Lung (tissue), 12 donors: ENCODE results near the gene FHOD3. TPM values are rescaled to one million over a fixed set of nuclear protein-coding genes. Genes with fewer than 3 reads are reported as not detected.

Experiments
- ATAC-seq: fragments of 200-7000 bp; cut with Tn5 transposase; one replicate; pipeline ENCODE4 v1.9.1; 2020; ENCODE audit warnings: moderate number of reproducible peaks; ENCODE audit not compliant: insufficient read depth, low FRiP score
- DNase-seq, 3 donors: peaks; one replicate each; pipeline ENCODE4 v3.0.0-alpha.2; 2013 to 2017
- H3K27ac ChIP-seq, 2 donors: one replicate each; pipeline ENCODE4 v1.5.1; 2013; ENCODE audit warnings: mild to moderate bottlenecking in 2 of 2, moderate library complexity in 2 of 2, control low read depth in 1 of 2, inconsistent platforms in 1 of 2, low read depth in 1 of 2, low read length in 1 of 2
- H3K27me3 ChIP-seq, 3 donors: one replicate each; pipeline ENCODE4 v1.5.1; 2013; ENCODE audit warnings: low read length in 2 of 3; ENCODE audit not compliant: control insufficient read depth in 3 of 3, insufficient read depth in 3 of 3
- H3K36me3 ChIP-seq, 4 donors: one replicate each; pipeline ENCODE4 v1.5.1; 2013; ENCODE audit warnings: low read length in 4 of 4, mild to moderate bottlenecking in 1 of 4, moderate library complexity in 1 of 4; ENCODE audit not compliant: control insufficient read depth in 4 of 4, insufficient read depth in 4 of 4
- H3K4me1 ChIP-seq, 5 donors: one replicate each; pipeline ENCODE4 v1.5.1; 2013; ENCODE audit warnings: low read length in 5 of 5, mild to moderate bottlenecking in 2 of 5, moderate library complexity in 1 of 5; ENCODE audit not compliant: control insufficient read depth in 5 of 5, insufficient read depth in 5 of 5
- H3K4me3 ChIP-seq: one replicate; pipeline ENCODE4 v1.5.1; 2013; ENCODE audit warnings: mild to moderate bottlenecking, control low read depth, moderate library complexity
- H3K9ac ChIP-seq, 2 donors: one replicate each; pipeline ENCODE4 v1.5.1; 2013; ENCODE audit warnings: low read length in 2 of 2, control low read depth in 1 of 2; ENCODE audit not compliant: insufficient read depth in 1 of 2
- H3K9me3 ChIP-seq, 4 donors: one replicate each; pipeline ENCODE4 v1.5.1; 2013; ENCODE audit warnings: low read length in 3 of 4, mild to moderate bottlenecking in 1 of 4, moderate library complexity in 1 of 4; ENCODE audit not compliant: control insufficient read depth in 4 of 4, insufficient read depth in 3 of 4
- WGBS, 2 donors: extraction: QIAGEN DNeasy Blood & Tissue Kit; methylation state at CpG; one replicate each; pipeline ENCODE4 v1.1.7; 2013; 5-methylcytosine and 5-hydroxymethylcytosine counted together
- polyA plus RNA-seq, 2 donors: library from polyadenylated mRNA; stranded (reverse); fragments of 200-250 nt; gene quantifications; one replicate each; pipeline ENCODE4 v1.2.1, GENCODE V29; 2013
- total RNA-seq, 2 donors: library from RNA; depleted of rRNA in 1 of 2; stranded (reverse); fragments of >200 nt in 1 of 2; gene quantifications; one replicate each; pipeline ENCODE4 v1.2.1, GENCODE V29; 2014 to 2021
- TF ChIP-seq, protein P1 (sequence below): IDR thresholded peaks from 2 replicates; pipeline ENCODE4 v1.5.1; 2012; ENCODE audit warnings: mild to moderate bottlenecking; ENCODE audit errors: control extremely low read depth, extremely low read depth
- donor health status: control.
- donor health status: control.
- donor health status: Bipolar disorder and iron deficiency.
- donor health status: healthy.
- donor health status: DM: yes; HTN: yes; CAD: no.

The FHOD3 gene
- total and polyA plus RNA-seq, 4 donors = 1.0 to 7.4 (median 2.9) TPM

GRCh38 chr18:36503477-36503876 lies 206.0 kb downstream of the FHOD3 start:
- H3K36me3 ChIP-seq = no peaks in the 10 kb centered on the region
- DNase-seq (no peak), ATAC-seq (no peak)
- no peak overlapping the region for H3K27ac ChIP-seq
- TF ChIP-seq, protein P1, sequence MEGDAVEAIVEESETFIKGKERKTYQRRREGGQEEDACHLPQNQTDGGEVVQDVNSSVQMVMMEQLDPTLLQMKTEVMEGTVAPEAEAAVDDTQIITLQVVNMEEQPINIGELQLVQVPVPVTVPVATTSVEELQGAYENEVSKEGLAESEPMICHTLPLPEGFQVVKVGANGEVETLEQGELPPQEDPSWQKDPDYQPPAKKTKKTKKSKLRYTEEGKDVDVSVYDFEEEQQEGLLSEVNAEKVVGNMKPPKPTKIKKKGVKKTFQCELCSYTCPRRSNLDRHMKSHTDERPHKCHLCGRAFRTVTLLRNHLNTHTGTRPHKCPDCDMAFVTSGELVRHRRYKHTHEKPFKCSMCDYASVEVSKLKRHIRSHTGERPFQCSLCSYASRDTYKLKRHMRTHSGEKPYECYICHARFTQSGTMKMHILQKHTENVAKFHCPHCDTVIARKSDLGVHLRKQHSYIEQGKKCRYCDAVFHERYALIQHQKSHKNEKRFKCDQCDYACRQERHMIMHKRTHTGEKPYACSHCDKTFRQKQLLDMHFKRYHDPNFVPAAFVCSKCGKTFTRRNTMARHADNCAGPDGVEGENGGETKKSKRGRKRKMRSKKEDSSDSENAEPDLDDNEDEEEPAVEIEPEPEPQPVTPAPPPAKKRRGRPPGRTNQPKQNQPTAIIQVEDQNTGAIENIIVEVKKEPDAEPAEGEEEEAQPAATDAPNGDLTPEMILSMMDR = no peak
- H3K9ac ChIP-seq = no peak overlapping the region
- no peaks in the 10 kb centered on the region for H3K27me3 ChIP-seq
- H3K9me3 ChIP-seq = peaks cover 0 to 3% (median 0%) of the 10 kb centered on the region in 4 donors
- WGBS, 2 donors = 76 to 89% methylated on average over 3 of the region's 3 CpGs
- no peak overlapping the region for H3K4me3 ChIP-seq
- H3K4me1 ChIP-seq = peaks cover 0 to 5% (median 0%) of the 10 kb centered on the region in 5 donors

DNA sequence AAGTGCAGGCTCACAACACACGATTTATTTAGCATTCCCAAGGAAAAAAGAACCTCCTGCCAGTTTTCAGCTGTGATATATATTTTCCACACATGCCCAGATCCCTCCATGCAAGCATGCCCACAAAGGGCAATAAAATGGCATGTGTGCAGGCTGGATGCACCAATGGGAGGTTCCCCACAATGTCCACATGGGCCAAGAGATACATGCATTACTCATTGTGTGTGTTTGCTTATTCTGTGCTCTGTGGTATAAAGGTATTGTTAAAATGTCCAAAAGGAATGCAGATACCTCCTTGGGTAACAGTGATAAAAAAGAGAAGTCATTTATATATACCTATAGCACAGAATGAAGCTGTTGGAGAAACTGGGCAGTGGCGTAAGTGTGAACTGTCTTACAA lies 207.4 kb downstream of the FHOD3 start:
- H3K27me3 ChIP-seq = no peaks in the 10 kb centered on the region
- no peaks in the 10 kb centered on the region for H3K36me3 ChIP-seq
- DNase-seq (no peak), ATAC-seq (no peak)
- H3K4me1 ChIP-seq = peaks cover 0 to 6% (median 5%) of the 10 kb centered on the region in 5 donors
- TF ChIP-seq, protein P1 = no peak
- H3K9ac ChIP-seq = no peak overlapping the region
- no peak overlapping the region for H3K27ac ChIP-seq
- 71 to 88% methylated on average over 2 of the region's 2 CpGs for WGBS, 2 donors
- no peak overlapping the region for H3K4me3 ChIP-seq
- peaks cover 0 to 3% (median 0%) of the 10 kb centered on the region in 4 donors for H3K9me3 ChIP-seq

- Histone ChIP-seq H3K27me3 (no peaks in the 10 kb centered on the region), H3K9ac (no peak overlapping the region), H3K27ac (no peak overlapping the region), H3K4me1 (peaks cover 0 to 12% (median 5%) of the 10 kb centered on the region in 5 donors), H3K9me3 (peaks cover 0 to 3% (median 0%) of the 10 kb centered on the region in 4 donors), H3K4me3 (no peak overlapping the region), H3K36me3 (no peaks in the 10 kb centered on the region)
- WGBS, 2 donors = 79 to 86% methylated on average over 1 of the region's 1 CpG
- DNase-seq (no peak), ATAC-seq (no peak)
- TF ChIP-seq, protein P1 = no peak
These were observed 208.2 kb downstream of the FHOD3 start for GRCh38 chr18:36505665-36506064.

DNA sequence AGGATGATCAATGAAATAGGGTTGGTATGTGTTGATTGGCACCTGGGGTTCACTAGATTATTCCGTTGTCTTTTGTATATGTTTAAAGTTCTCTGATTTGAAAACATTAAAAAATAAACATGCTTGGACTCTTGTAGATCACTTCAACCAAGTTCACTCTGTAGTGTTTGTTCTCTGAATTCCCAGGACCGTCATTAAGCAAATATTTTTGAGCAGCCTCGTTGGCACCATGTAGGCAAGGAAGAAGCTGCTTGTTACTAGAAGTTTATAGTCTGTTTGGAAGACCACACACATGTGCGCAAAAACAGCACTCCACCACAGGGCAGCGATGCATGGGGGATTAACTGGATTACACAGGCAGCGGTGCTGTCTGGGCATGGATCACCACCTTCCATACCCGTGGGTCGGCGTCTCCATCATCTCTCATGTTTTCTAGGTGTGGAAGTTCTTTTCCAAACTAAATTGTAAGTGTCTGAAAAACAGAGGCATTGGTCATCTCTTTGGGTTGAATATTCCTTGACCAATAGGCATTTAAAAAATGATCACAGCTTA lies 212.2 kb downstream of the FHOD3 start:
- no peak overlapping the region for H3K27ac ChIP-seq
- no peaks in the 10 kb centered on the region for H3K27me3 ChIP-seq
- ATAC-seq = no peak
- DNase-seq = no peak
- H3K36me3 ChIP-seq = no peaks in the 10 kb centered on the region
- TF ChIP-seq, protein P1 = no peak
- 65 to 82% methylated on average over 9 of the region's 9 CpGs for WGBS, 2 donors
- no peak overlapping the region for H3K9ac ChIP-seq
- H3K4me1 ChIP-seq = peaks cover 0 to 21% (median 7%) of the 10 kb centered on the region in 5 donors
- no peaks in the 10 kb centered on the region for H3K9me3 ChIP-seq
- H3K4me3 ChIP-seq = no peak overlapping the region
